Measurements from ENCODE around the gene MOGAT3.
A peak's percentile ranks its signal among the peaks of the same experiment; 100 is the strongest.

Gene MOGAT3

GRCh38 chr7:101167645-101168411, 33.0 kb downstream of the MOGAT3 start:
- DNase-seq (ENCODE audit: insufficient read length), result no peak
- FAIRE-seq, result peak; percentile 17
- TF ChIP-seq POLR2AphosphoS5 (IDR thresholded peaks at IDR 0.05; ENCODE audit: low read depth, low read length) (no peak), TAF1 (IDR thresholded peaks at IDR 0.05; ENCODE audit: borderline replicate concordance, low read depth, low read length) (no peak)

DNA sequence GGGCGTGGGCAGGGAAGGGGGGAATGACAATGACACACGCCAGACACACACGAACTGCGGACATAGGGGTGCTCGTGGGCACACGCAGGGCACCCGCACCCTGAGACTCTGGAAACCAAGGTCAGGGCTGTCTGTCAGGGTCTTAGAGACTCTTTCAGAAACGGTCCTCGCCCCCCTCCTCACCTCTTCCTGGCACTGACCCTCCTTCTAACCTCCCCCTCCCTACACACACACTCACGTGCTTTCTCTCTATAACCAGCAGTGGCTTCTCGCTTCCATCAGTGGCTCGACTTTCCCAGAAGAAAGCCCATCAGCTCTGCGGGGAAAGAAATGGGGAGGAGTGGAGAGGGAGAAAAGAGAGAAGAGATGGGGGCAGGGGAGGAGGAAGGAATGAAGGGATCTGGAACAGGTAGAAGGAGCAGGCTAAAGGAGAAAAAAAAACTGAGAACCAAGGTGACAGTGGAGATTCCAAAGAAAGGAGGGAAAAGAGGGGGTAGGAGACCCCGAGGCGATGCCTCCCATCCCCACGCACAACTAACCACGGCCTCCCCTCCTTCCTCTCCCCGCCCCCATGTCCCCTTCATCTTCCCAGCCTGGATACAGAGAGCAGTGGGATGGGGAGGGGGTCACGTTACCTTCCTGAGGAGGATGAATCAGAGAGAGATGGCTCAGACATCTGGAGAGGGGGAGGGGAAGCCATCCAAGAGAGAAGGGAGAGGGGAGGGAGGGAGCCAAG, 33.8 kb downstream of the MOGAT3 start:
- FAIRE-seq (no peak), DNase-seq (ENCODE audit: insufficient read length) (no peak)
- TF ChIP-seq TAF1 (IDR thresholded peaks at IDR 0.05; ENCODE audit: borderline replicate concordance, low read depth, low read length), result no peak
- no peak for TF ChIP-seq POLR2AphosphoS5 (IDR thresholded peaks at IDR 0.05; ENCODE audit: low read depth, low read length)
- no peak for TF ChIP-seq POLR2A (IDR thresholded peaks at IDR 0.05; ENCODE audit: low read depth, low read length)

- FAIRE-seq, result no peak
- TF ChIP-seq POLR2AphosphoS5 (IDR thresholded peaks at IDR 0.05; ENCODE audit: low read depth, low read length) (no peak), POLR2A (IDR thresholded peaks at IDR 0.05; ENCODE audit: low read depth, low read length) (no peak), TAF1 (IDR thresholded peaks at IDR 0.05; ENCODE audit: borderline replicate concordance, low read depth, low read length) (no peak)
- DNase-seq (ENCODE audit: insufficient read length), result no peak
These were observed 34.3 kb downstream of the MOGAT3 start for GRCh38 chr7:101166648-101166908.

- DNase-seq (ENCODE audit: insufficient read length) (no peak), FAIRE-seq (no peak)
- TF ChIP-seq TAF1 (IDR thresholded peaks at IDR 0.05; ENCODE audit: borderline replicate concordance, low read depth, low read length) (no peak), POLR2AphosphoS5 (IDR thresholded peaks at IDR 0.05; ENCODE audit: low read depth, low read length) (no peak), POLR2A (IDR thresholded peaks at IDR 0.05; ENCODE audit: low read depth, low read length) (no peak)
These were observed 34.7 kb downstream of the MOGAT3 start for GRCh38 chr7:101165958-101166647.

- TF ChIP-seq TAF1 (IDR thresholded peaks at IDR 0.05; ENCODE audit: borderline replicate concordance, low read depth, low read length) (no peak), POLR2AphosphoS5 (IDR thresholded peaks at IDR 0.05; ENCODE audit: low read depth, low read length) (no peak), POLR2A (IDR thresholded peaks at IDR 0.05; ENCODE audit: low read depth, low read length) (no peak)
- DNase-seq (ENCODE audit: insufficient read length) (peak; percentile 96), FAIRE-seq (peak; percentile 76)
These were observed 35.5 kb downstream of the MOGAT3 start, which contains the start of gene VGF for GRCh38 chr7:101165075-101165957. Gene VGF, minus strand, starts transcription at chr7:101165569. Its CDS starts 726 bp downstream, at chr7:101164843.

DNA sequence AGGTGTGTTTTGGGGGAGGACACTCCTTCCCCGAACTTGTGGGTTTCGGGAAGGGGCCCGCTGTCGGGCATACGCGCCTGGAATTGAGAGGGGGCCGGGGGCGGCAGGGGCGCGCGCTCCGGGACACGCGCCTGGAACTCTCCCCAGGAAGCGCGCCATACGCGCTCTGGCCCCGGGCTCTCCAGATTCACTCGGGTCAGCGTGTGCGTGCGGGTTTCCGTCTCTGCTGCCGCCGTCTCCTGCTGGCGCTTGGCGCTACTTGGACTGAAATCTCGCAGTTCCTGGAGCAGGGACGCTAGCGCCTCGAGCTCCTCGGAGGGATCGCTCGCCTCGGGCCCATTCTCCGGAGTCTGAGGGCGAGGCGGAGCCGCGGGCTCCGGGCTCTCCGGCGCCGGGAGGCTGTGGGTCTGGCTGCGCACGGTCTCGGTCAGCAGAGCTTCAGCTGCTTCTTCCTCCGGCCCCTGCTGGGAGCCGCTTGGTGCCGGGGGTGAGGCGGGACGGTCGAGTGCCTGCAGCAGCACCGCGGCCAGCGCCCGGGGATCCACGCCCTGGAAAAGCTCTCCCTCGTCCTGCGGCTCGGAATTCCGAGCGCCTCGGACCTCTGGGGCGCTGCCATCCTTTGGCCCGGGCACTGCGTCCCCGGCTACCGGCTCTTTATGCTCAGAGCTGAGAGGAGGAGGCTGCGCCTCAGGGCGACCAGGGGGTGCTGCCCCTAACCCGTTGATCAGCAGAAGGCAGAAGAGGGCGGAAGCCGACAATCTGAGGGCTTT, 36.6 kb downstream of the MOGAT3 start:
- no peak for DNase-seq (ENCODE audit: insufficient read length)
- TF ChIP-seq POLR2AphosphoS5 (IDR thresholded peaks at IDR 0.05; ENCODE audit: low read depth, low read length) (no peak), TAF1 (IDR thresholded peaks at IDR 0.05; ENCODE audit: borderline replicate concordance, low read depth, low read length) (no peak), POLR2A (IDR thresholded peaks at IDR 0.05; ENCODE audit: low read depth, low read length) (no peak)
- FAIRE-seq, result no peak

- FAIRE-seq (no peak), DNase-seq (ENCODE audit: insufficient read length) (no peak)
- TF ChIP-seq POLR2A (IDR thresholded peaks at IDR 0.05; ENCODE audit: low read depth, low read length) (no peak), POLR2AphosphoS5 (IDR thresholded peaks at IDR 0.05; ENCODE audit: low read depth, low read length) (no peak), TAF1 (IDR thresholded peaks at IDR 0.05; ENCODE audit: borderline replicate concordance, low read depth, low read length) (no peak)
These were observed 37.4 kb downstream of the MOGAT3 start for GRCh38 chr7:101163279-101164070.

DNA sequence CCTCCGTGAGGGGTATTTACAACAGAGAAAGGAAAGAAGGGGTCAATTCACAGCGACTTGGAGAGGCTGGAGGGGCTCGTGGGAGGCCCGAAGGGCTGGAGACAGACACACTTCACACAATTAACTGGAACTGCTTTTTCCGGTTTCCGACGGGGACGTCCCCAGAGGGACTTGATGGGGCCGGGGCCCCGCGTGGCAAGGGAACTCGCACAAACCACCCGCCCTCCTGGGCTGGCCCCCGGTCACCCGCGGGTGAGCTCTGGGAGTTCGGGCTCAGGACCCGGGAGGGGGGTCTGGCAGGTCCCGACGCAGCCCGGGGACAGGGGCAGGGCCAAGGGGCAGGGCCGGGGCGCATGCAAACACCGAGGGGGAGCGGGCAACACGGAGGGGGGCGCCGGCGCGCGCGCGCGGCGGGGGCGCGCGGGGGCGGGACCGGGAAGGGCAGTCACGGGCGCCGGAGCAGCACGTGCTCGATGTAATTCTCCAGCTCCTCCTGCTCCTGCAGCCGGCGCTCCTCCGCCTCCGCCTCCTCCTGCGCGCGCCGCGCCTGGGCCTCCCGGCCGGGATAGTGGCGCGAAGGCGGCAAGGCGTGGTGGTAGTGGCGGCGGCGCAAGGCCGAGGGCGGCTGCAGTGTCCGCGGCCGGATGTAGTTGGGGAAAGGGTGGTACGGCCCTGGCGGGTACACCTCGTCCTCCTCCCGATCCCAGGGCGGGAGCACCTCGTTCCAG, 38.1 kb downstream of the MOGAT3 start:
- TF ChIP-seq POLR2AphosphoS5 (IDR thresholded peaks at IDR 0.05; ENCODE audit: low read depth, low read length), result no peak
- no peak for TF ChIP-seq TAF1 (IDR thresholded peaks at IDR 0.05; ENCODE audit: borderline replicate concordance, low read depth, low read length)
- no peak; the same call in 1 of the 2 replicates for TF ChIP-seq POLR2A (IDR thresholded peaks at IDR 0.05; ENCODE audit: low read depth, low read length)
- no peak for FAIRE-seq
- DNase-seq (ENCODE audit: insufficient read length), result no peak
